CD4-positive, alpha-beta T cell treated with Interleukin-4 for 1 hour (primary cell): ENCODE data around the gene CARD11.
"Not testable (repeated sequence)": the region's sequence is repeated elsewhere in the genome, so short reads cannot be mapped to it uniquely, and the experiment has no call there.

ENCODE experiments used
- DNase-seq, 2 donors: peaks; one replicate each; pipeline ENCODE4 v3.0.0-alpha.2; 2020 to 2022

The CARD11 gene

GRCh38 chr7:2922866-2923265, 120.8 kb downstream of the CARD11 start:
- no peak for DNase-seq

GRCh38 chr7:2922348-2922691, 121.3 kb downstream of the CARD11 start:
- no peak for DNase-seq

GRCh38 chr7:2921653-2922347, 121.9 kb downstream of the CARD11 start:
- DNase-seq: no peak

GRCh38 chr7:2920956-2921652, 122.6 kb downstream of the CARD11 start:
- no peak for DNase-seq

GRCh38 chr7:2920480-2920879, 123.2 kb downstream of the CARD11 start:
- not testable (repeated sequence) for DNase-seq

- DNase-seq: no peak
Measured at GRCh38 chr7:2920041-2920440, 123.6 kb downstream of the CARD11 start.

- no peak for DNase-seq
Measured at GRCh38 chr7:2919256-2919655, 124.4 kb downstream of the CARD11 start.

- DNase-seq: no peak
Measured at GRCh38 chr7:2918406-2918805, 125.3 kb downstream of the CARD11 start.

- DNase-seq: no peak
Measured at GRCh38 chr7:2915023-2915422, 128.6 kb downstream of the CARD11 start.

GRCh38 chr7:2913760-2914387, 129.8 kb downstream of the CARD11 start:
- DNase-seq: no peak

GRCh38 chr7:2912684-2913439, 130.8 kb downstream of the CARD11 start:
- DNase-seq: no peak

GRCh38 chr7:2911466-2911865, 132.2 kb downstream of the CARD11 start:
- no peak for DNase-seq

GRCh38 chr7:2909471-2910039, 134.1 kb downstream of the CARD11 start:
- DNase-seq: no peak

GRCh38 chr7:2909043-2909442, 134.6 kb downstream of the CARD11 start:
- no peak for DNase-seq

GRCh38 chr7:2908103-2908683, 135.5 kb downstream of the CARD11 start:
- no peak for DNase-seq

GRCh38 chr7:2906197-2906931, 137.3 kb downstream of the CARD11 start:
- no peak for DNase-seq

GRCh38 chr7:2905500-2905899, 138.2 kb downstream of the CARD11 start:
- no peak for DNase-seq

- no peak for DNase-seq
Measured at GRCh38 chr7:2905027-2905426, 138.6 kb downstream of the CARD11 start.

- no peak for DNase-seq
Measured at GRCh38 chr7:2904202-2904601, 139.5 kb downstream of the CARD11 start.

- DNase-seq: no peak
Measured at GRCh38 chr7:2903682-2904162, 139.9 kb downstream of the CARD11 start.

GRCh38 chr7:2897023-2897422, 146.6 kb downstream of the CARD11 start:
- no peak for DNase-seq

GRCh38 chr7:2896131-2896530, 147.5 kb downstream of the CARD11 start:
- DNase-seq: no peak
